Right kidney (tissue), 1 donor: ENCODE results near the gene ARHGEF4.
A peak's percentile ranks its signal among the peaks of the same experiment; 100 is the strongest.

Source experiments
- DNase-seq: peaks from one replicate; pipeline ENCODE4 v3.0.0-alpha.2; 2016

Gene ARHGEF4

GRCh38 chr2:130918393-130918792 lies 81.7 kb downstream of the ARHGEF4 start:
- no peak for DNase-seq

DNA sequence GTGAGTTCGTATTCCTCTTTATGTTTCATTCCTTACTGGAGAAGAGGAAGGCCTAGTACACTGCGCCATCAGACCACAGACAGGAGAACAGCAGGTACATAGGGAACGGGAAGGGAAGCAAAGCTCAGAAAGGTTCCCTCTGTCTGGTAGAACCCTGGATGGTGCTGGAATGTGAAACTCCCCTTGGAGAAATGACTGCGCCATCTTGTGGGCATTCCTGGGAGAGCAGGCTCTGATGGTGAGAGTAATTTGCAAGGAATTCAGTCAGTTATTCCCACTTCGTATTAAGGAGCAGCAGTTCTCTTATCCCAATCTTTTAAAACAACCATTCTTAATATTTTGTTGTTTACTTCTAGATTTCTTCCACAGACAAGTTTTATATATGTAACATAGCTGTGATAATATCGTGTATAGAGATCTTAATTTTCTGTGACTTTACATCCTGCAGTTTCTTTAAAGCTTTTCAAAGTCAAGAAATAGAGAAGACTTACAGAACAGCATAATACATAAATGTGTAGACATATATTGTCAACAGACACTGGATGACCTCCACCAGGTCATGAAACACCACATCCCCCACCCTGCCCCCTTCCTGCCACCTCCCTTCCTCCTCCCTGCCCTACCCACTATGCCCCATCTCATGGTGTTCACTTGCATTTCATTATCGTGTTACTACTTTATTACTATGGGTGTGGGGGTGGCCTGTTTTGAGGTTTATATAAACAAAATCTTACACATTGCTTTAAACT lies 83.9 kb downstream of the ARHGEF4 start:
- DNase-seq = no peak

DNA sequence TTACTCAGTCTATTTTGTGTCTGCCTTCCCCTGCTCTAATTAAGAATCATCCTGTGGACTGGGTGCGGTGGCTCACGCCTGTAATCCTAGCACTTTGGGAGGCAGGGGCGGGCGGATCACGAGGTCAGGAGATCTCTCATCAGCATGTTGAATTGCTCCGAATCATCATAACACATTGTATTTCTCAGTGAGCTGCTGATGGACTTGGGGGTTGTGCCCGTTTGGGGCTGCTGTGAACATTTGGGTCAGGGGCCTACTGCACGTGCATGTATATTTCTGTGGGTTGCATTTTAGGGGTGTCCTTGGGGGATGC lies 84.4 kb downstream of the ARHGEF4 start:
- no peak for DNase-seq

- no peak for DNase-seq
Measured at GRCh38 chr2:130922417-130922816, 85.7 kb downstream of the ARHGEF4 start.

DNA sequence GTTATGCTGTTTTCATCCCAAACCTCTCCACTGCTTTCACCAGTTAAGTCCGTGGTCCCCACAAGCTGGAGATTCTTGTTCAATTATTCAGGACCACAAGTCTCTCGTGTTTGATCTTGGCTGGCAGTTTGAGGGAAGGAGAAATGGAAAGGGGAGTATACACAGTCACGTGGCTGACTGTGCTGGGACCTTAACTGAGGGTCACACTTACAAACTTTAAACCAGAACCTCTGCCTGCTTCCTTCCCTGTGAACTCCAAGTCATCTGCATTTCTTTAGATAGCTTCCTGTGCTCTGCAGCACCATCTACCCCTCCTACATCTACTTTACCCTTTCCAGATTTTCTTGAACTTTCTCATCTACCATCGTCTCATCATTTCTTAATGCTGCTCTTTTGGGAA lies 91.7 kb downstream of the ARHGEF4 start:
- DNase-seq = no peak

- no peak for DNase-seq
Measured at GRCh38 chr2:130930740-130931659, 94.3 kb downstream of the ARHGEF4 start.

GRCh38 chr2:130933501-130933900 lies 96.8 kb downstream of the ARHGEF4 start:
- no peak for DNase-seq

GRCh38 chr2:130936451-130936850 lies 99.7 kb downstream of the ARHGEF4 start:
- DNase-seq = no peak

- DNase-seq = no peak
Measured at GRCh38 chr2:130947967-130948366, 111.3 kb downstream of the ARHGEF4 start.

GRCh38 chr2:130949954-130950353 lies 113.2 kb downstream of the ARHGEF4 start:
- DNase-seq = no peak

- no peak for DNase-seq
Measured at GRCh38 chr2:130951018-130951417, 114.3 kb downstream of the ARHGEF4 start.

DNA sequence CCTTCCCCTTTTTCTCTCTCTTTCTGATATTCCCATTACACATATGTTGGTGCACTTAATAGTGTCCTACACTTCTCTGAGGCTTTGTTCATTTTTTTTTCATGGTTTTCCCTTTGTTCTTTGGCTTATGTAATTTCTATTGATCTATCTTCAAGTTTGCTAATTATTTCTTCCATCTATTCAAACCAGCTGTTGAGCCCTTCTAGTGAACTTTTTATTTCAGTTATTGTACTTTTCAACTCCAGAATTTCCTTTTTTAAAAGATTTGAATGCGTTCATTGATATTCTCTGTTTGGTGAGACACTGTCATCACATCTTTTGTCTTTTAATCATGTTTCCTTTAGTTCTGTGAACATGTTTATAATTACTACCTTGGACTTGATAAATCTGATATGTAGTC lies 118.2 kb downstream of the ARHGEF4 start:
- no peak for DNase-seq

- DNase-seq = no peak
Measured at GRCh38 chr2:130957915-130958314, 121.2 kb downstream of the ARHGEF4 start.

DNA sequence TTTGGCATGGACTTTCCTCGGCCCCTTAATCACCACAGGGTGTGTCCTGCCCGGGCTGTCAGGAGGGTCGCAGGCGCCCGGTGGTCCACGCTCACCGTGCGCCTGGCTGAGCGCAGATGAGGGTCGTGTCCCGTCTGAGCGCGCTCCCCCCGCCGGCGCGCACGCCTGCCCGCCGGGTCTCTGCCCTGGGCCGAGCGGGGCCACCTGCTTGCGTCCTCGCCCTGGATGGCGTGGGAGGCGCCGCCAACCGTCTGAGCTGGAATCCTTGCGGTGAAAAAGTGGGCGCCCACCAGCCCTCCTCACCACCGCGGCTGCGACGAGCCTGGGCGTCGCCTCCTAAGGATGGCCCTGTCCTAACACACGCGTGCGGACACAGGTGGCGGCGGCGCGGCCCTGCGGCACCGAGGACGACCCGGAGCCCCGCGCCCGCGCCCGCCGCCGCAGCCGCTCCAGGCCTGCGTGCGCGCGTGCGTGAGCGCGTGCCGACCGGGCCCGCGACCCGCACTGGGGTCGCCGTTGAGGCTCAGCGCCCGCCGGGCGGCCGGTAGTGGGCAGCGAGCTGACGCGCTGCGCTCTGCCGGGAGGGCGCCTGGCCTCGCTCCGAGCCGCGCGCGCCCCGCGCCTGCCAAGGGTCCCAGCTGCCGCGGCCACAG lies 126.6 kb downstream of the ARHGEF4 start:
- DNase-seq = peak; percentile 44

- peak; percentile 61 for DNase-seq
Measured at GRCh38 chr2:130963849-130964793, 127.4 kb downstream of the ARHGEF4 start.

GRCh38 chr2:130964931-130965330 lies 128.2 kb downstream of the ARHGEF4 start:
- DNase-seq = no peak

GRCh38 chr2:130966149-130966774 lies 129.5 kb downstream of the ARHGEF4 start:
- DNase-seq = no peak

GRCh38 chr2:130966775-130967490 lies 130.2 kb downstream of the ARHGEF4 start:
- DNase-seq = no peak

DNA sequence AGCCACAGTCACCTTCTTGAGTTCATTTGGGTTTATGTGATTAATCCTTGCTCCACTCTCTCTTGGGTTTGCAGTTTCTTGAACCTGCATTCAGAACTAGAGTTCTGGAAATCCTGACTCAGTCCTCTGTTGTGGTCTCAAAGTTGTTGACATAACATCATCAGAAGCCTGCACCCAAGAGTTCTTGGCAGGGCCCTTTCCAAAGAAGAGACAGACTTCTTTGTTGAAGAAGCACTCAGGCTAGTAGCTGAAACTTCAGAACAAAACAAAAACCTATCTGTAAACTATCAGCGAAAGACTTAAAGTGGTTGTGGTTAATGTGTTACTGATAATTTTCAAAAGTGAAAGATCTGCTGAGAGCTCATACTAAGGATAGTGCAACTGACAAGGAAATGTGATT lies 135.7 kb downstream of the ARHGEF4 start:
- no peak for DNase-seq

DNA sequence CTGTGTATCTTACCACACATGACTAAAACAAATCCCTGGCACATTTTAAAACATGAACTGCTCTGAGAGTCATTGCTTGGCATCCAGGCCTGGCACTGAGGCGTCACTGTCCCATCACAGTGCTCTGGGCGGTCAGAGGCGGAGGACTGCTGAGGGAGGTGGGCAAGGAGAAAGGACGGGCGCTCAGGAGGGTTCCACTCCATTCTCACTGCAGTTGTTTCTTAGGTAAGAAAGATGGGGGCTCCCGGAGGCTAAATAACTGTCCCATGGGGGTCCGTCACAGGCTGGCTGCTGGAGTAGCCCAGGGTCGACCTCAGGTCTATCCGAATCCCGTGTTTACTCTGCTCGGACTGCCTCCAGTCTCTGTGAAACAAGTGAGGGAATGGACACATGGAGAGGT lies 139.0 kb downstream of the ARHGEF4 start:
- DNase-seq = no peak
